Measurements from ENCODE around the gene F10.

F10 gene

DNA sequence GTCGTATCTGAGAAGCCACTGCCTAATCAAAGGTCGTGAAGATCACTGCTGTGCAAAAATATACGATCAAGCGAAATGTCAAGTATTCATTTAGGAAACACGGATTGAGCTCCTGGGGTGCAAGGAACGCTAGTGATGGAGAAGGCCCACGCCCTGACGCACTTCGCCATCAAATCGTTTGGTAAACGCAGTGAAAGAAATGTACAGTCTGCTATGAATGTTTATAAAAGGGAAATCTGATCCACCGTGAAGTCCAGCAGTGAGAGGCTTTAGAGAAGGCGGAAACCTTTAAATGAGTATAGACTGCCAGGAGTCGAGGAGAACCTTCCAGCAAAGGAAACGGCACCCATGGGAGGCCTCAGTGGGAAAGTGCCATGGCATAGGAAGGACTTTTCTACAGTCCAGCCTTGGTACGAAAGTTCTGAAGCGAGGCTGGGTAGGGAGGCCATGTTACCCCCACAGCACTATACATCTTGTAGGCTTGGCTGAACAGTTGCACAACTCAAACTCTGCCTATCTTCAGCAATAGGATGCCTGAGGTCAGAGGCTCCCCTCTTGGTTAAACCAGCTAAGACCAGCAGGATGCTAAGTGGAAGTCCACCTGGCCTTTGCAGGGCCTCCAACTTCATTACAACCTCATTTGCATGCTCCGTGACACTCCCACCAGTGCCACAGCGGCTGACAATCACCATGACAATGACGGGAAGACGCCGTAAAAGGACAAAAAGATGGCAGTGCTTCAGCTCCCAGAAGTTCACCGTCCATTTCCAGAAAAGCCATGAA, 65.5 kb downstream of the F10 start:
- H2BK12ac ChIP-seq (ENCODE audit: low read length): no peak overlapping the region
- no peak overlapping the region for H3K4me3 ChIP-seq (ENCODE audit: low read length in 2 of 2)
- H3K4me1 ChIP-seq (ENCODE audit: control insufficient read depth in 2 of 2, insufficient read depth in 1 of 2, low read depth in 1 of 2, low read length in 2 of 2): no peaks in the 10 kb centered on the region
- no peak overlapping the region for H2BK15ac ChIP-seq (ENCODE audit: low read length)
- H2AK5ac ChIP-seq (ENCODE audit: low read depth, low read length): no peak overlapping the region
- no peak overlapping the region for H3K18ac ChIP-seq (ENCODE audit: low read length)
- no peak overlapping the region for H2BK5ac ChIP-seq (ENCODE audit: low read length)
- peaks cover 32 to 98% of the 10 kb centered on the region in 2 donors for H3K36me3 ChIP-seq (replicated peaks in 1 of 2; ENCODE audit: control insufficient read depth in 2 of 2, insufficient read depth in 2 of 2, low read length in 2 of 2)
- no peak overlapping the region for H3K27ac ChIP-seq (replicated peaks; ENCODE audit: low read length)
- no peak overlapping the region for H3K14ac ChIP-seq (ENCODE audit: low read length)
- no CpG with 5 or more reads among the region's 23 CpGs for WGBS, 2 donors (ENCODE audit: extremely low coverage in 2 of 2, insufficient read length in 2 of 2, insufficient replicate concordance in 1 of 2)
- H2BK120ac ChIP-seq (ENCODE audit: low read depth, low read length): no peak overlapping the region
- no peaks in the 10 kb centered on the region for H3K27me3 ChIP-seq (ENCODE audit: control insufficient read depth in 3 of 3, insufficient read depth in 3 of 3, low read depth in 1 of 3, low read length in 3 of 3)
- no peak overlapping the region for H3K4me2 ChIP-seq (ENCODE audit: insufficient read depth, low read length, poor library complexity, severe bottlenecking)
- no peak overlapping the region for H2AFZ ChIP-seq (ENCODE audit: low read length)
- H4K8ac ChIP-seq (ENCODE audit: low read depth, low read length): no peak overlapping the region
- H3K79me1 ChIP-seq (ENCODE audit: low read depth, low read length): no peaks in the 10 kb centered on the region
- H3K9ac ChIP-seq (ENCODE audit: low read depth, low read length, poor library complexity): no peak overlapping the region
- no peak overlapping the region for H3K23ac ChIP-seq (ENCODE audit: low read depth, low read length, poor library complexity)
- H3K4ac ChIP-seq (ENCODE audit: low read length): no peak overlapping the region
- no peaks in the 10 kb centered on the region for H3K9me3 ChIP-seq (replicated peaks in 1 of 2; ENCODE audit: control insufficient read depth in 2 of 2, insufficient read depth in 1 of 2, low read depth in 1 of 2, low read length in 2 of 2)
- H4K91ac ChIP-seq (ENCODE audit: low read depth, low read length, poor library complexity): no peak overlapping the region
- DNase-seq (ENCODE audit: low spot score): no peak

DNA sequence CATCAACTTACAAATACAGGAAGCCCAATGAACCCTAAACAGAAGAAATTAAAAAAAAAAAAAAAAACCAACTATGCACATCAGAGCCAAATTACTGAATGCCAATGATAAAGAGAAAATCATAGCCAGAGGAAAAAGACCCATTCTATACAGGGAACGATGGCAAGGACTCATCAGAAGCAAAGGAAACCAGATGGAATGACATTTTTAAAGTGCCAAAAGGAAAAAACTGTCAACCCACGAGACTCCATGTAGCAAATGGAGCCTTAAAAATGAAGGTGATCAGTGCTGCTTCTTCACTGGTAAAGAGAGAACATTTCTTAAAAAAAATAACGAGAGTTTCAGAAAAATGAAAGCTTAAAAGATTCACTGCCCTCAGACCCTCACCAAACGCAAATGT, 67.6 kb downstream of the F10 start:
- peaks cover 0 to 3% of the 10 kb centered on the region in 2 donors for H3K4me1 ChIP-seq (ENCODE audit: control insufficient read depth in 2 of 2, insufficient read depth in 1 of 2, low read depth in 1 of 2, low read length in 2 of 2)
- H2AFZ ChIP-seq (ENCODE audit: low read length): no peak overlapping the region
- no peak overlapping the region for H3K4me2 ChIP-seq (ENCODE audit: insufficient read depth, low read length, poor library complexity, severe bottlenecking)
- H2BK15ac ChIP-seq (ENCODE audit: low read length): no peak overlapping the region
- no peak overlapping the region for H4K8ac ChIP-seq (ENCODE audit: low read depth, low read length)
- no peaks in the 10 kb centered on the region for H3K79me1 ChIP-seq (ENCODE audit: low read depth, low read length)
- H2BK12ac ChIP-seq (ENCODE audit: low read length): no peak overlapping the region
- no CpG with 5 or more reads among the region's 4 CpGs for WGBS, 2 donors (ENCODE audit: extremely low coverage in 2 of 2, insufficient read length in 2 of 2, insufficient replicate concordance in 1 of 2)
- no peak for DNase-seq (ENCODE audit: low spot score)
- no peak overlapping the region for H3K14ac ChIP-seq (ENCODE audit: low read length)
- H3K9ac ChIP-seq (ENCODE audit: low read depth, low read length, poor library complexity): no peak overlapping the region
- no peaks in the 10 kb centered on the region for H3K9me3 ChIP-seq (replicated peaks in 1 of 2; ENCODE audit: control insufficient read depth in 2 of 2, insufficient read depth in 1 of 2, low read depth in 1 of 2, low read length in 2 of 2)
- H4K91ac ChIP-seq (ENCODE audit: low read depth, low read length, poor library complexity): no peak overlapping the region
- H3K18ac ChIP-seq (ENCODE audit: low read length): no peak overlapping the region
- H2BK5ac ChIP-seq (ENCODE audit: low read length): no peak overlapping the region
- H2BK120ac ChIP-seq (ENCODE audit: low read depth, low read length): no peak overlapping the region
- H3K36me3 ChIP-seq (replicated peaks in 1 of 2; ENCODE audit: control insufficient read depth in 2 of 2, insufficient read depth in 2 of 2, low read length in 2 of 2): peaks cover 39 to 97% of the 10 kb centered on the region in 2 donors
- no peak overlapping the region for H3K4ac ChIP-seq (ENCODE audit: low read length)
- H3K4me3 ChIP-seq (ENCODE audit: low read length in 2 of 2): no peak overlapping the region
- no peak overlapping the region for H2AK5ac ChIP-seq (ENCODE audit: low read depth, low read length)
- no peak overlapping the region for H3K27ac ChIP-seq (replicated peaks; ENCODE audit: low read length)
- H3K27me3 ChIP-seq (ENCODE audit: control insufficient read depth in 3 of 3, insufficient read depth in 3 of 3, low read depth in 1 of 3, low read length in 3 of 3): no peaks in the 10 kb centered on the region
- no peak overlapping the region for H3K23ac ChIP-seq (ENCODE audit: low read depth, low read length, poor library complexity)

DNA sequence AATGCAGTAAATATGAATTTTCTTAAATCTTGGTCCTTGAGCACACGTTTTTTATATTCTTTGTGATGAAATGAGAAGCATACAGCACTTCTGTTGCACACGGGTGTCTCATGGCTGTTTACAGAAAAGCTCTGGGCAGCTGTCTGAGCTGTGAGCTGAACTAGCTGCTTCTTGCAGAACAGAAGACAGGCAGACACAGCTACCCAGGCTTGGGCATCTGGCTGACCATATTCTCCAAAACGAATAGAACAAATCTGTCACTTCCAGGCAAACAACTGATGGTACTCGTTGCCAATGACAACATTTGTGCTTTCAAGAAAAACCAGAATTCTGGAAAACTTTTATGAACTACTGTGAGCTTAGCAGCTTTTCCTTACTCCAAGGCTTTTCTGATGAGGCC, 69.7 kb downstream of the F10 start:
- Histone ChIP-seq H3K9ac (ENCODE audit: low read depth, low read length, poor library complexity) (no peak overlapping the region), H3K14ac (ENCODE audit: low read length) (no peak overlapping the region), H2AFZ (ENCODE audit: low read length) (no peak overlapping the region), H2BK12ac (ENCODE audit: low read length) (no peak overlapping the region), H3K4me3 (ENCODE audit: low read length in 2 of 2) (no peak overlapping the region), H3K23ac (ENCODE audit: low read depth, low read length, poor library complexity) (no peak overlapping the region), H2BK15ac (ENCODE audit: low read length) (no peak overlapping the region), H3K4me2 (ENCODE audit: insufficient read depth, low read length, poor library complexity, severe bottlenecking) (no peak overlapping the region), H3K27ac (replicated peaks; ENCODE audit: low read length) (no peak overlapping the region), H3K18ac (ENCODE audit: low read length) (no peak overlapping the region), H2AK5ac (ENCODE audit: low read depth, low read length) (no peak overlapping the region), H3K79me1 (ENCODE audit: low read depth, low read length) (no peaks in the 10 kb centered on the region), H3K9me3 (replicated peaks in 1 of 2; ENCODE audit: control insufficient read depth in 2 of 2, insufficient read depth in 1 of 2, low read depth in 1 of 2, low read length in 2 of 2) (no peaks in the 10 kb centered on the region), H2BK5ac (ENCODE audit: low read length) (no peak overlapping the region), H3K27me3 (ENCODE audit: control insufficient read depth in 3 of 3, insufficient read depth in 3 of 3, low read depth in 1 of 3, low read length in 3 of 3) (no peaks in the 10 kb centered on the region), H3K36me3 (replicated peaks in 1 of 2; ENCODE audit: control insufficient read depth in 2 of 2, insufficient read depth in 2 of 2, low read length in 2 of 2) (peaks cover 46 to 97% of the 10 kb centered on the region in 2 donors), H2BK120ac (ENCODE audit: low read depth, low read length) (no peak overlapping the region), H3K4ac (ENCODE audit: low read length) (no peak overlapping the region), H4K91ac (ENCODE audit: low read depth, low read length, poor library complexity) (no peak overlapping the region), H4K8ac (ENCODE audit: low read depth, low read length) (no peak overlapping the region), H3K4me1 (ENCODE audit: control insufficient read depth in 2 of 2, insufficient read depth in 1 of 2, low read depth in 1 of 2, low read length in 2 of 2) (peaks cover 0 to 3% of the 10 kb centered on the region in 2 donors)
- no CpG with 5 or more reads among the region's 4 CpGs for WGBS, 2 donors (ENCODE audit: extremely low coverage in 2 of 2, insufficient read length in 2 of 2, insufficient replicate concordance in 1 of 2)
- DNase-seq (ENCODE audit: low spot score): no peak

DNA sequence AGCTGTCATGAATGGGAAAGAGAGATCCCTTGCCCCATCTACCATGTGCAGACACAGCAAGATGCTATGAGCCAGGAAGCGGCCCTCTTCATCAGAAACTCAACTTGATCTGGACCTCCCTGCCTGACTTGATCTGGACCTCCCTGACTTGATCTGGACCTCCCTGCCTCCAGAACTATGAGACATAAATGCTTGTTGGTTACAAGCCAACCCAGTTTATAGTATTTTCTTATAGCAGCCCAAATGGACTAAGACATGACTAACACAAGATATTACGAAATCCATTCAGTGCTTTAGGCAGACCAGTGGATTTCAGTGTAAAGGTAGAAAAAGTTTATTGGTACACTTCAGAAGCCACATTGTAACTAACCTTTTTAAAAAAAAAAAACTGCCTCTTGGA, 70.3 kb downstream of the F10 start:
- no peak overlapping the region for H2AFZ ChIP-seq (ENCODE audit: low read length)
- no peak overlapping the region for H4K8ac ChIP-seq (ENCODE audit: low read depth, low read length)
- no peak overlapping the region for H2BK5ac ChIP-seq (ENCODE audit: low read length)
- no peak overlapping the region for H3K4me3 ChIP-seq (ENCODE audit: low read length in 2 of 2)
- no peak for DNase-seq (ENCODE audit: low spot score)
- no peak overlapping the region for H2AK5ac ChIP-seq (ENCODE audit: low read depth, low read length)
- peaks cover 47 to 97% of the 10 kb centered on the region in 2 donors for H3K36me3 ChIP-seq (replicated peaks in 1 of 2; ENCODE audit: control insufficient read depth in 2 of 2, insufficient read depth in 2 of 2, low read length in 2 of 2)
- no peak overlapping the region for H4K91ac ChIP-seq (ENCODE audit: low read depth, low read length, poor library complexity)
- no peaks in the 10 kb centered on the region for H3K9me3 ChIP-seq (replicated peaks in 1 of 2; ENCODE audit: control insufficient read depth in 2 of 2, insufficient read depth in 1 of 2, low read depth in 1 of 2, low read length in 2 of 2)
- H2BK120ac ChIP-seq (ENCODE audit: low read depth, low read length): no peak overlapping the region
- H3K4me1 ChIP-seq (ENCODE audit: control insufficient read depth in 2 of 2, insufficient read depth in 1 of 2, low read depth in 1 of 2, low read length in 2 of 2): peaks cover 0 to 3% of the 10 kb centered on the region in 2 donors
- H3K4ac ChIP-seq (ENCODE audit: low read length): no peak overlapping the region
- WGBS, 2 donors (ENCODE audit: extremely low coverage in 2 of 2, insufficient read length in 2 of 2, insufficient replicate concordance in 1 of 2): no CpG with 5 or more reads among the region's 2 CpGs
- no peaks in the 10 kb centered on the region for H3K27me3 ChIP-seq (ENCODE audit: control insufficient read depth in 3 of 3, insufficient read depth in 3 of 3, low read depth in 1 of 3, low read length in 3 of 3)
- no peaks in the 10 kb centered on the region for H3K79me1 ChIP-seq (ENCODE audit: low read depth, low read length)
- no peak overlapping the region for H3K4me2 ChIP-seq (ENCODE audit: insufficient read depth, low read length, poor library complexity, severe bottlenecking)
- no peak overlapping the region for H3K18ac ChIP-seq (ENCODE audit: low read length)
- H3K9ac ChIP-seq (ENCODE audit: low read depth, low read length, poor library complexity): no peak overlapping the region
- H3K14ac ChIP-seq (ENCODE audit: low read length): no peak overlapping the region
- H2BK15ac ChIP-seq (ENCODE audit: low read length): no peak overlapping the region
- no peak overlapping the region for H2BK12ac ChIP-seq (ENCODE audit: low read length)
- no peak overlapping the region for H3K27ac ChIP-seq (replicated peaks; ENCODE audit: low read length)
- no peak overlapping the region for H3K23ac ChIP-seq (ENCODE audit: low read depth, low read length, poor library complexity)
